Stimulated activated CD4-positive, alpha-beta T cell treated with anti-CD3 and anti-CD28 coated beads, Interleukin-12 subunit alpha, Interleukin-12 subunit beta, amount 100 ng/mL, for 24 hours (primary cell): ENCODE measurements around the gene MORN2.

Source experiments
- DNase-seq, 2 experiments: peaks; one replicate each; pipeline ENCODE4 v3.0.0-alpha.2; 2020; ENCODE audit warnings: low read depth in 2 of 2

The MORN2 gene

GRCh38 chr2:38889575-38889974 is 13.8 kb downstream of the MORN2 start, which contains the start of gene ARHGEF33:
TSS of gene ARHGEF33 (plus strand) at chr2:38889875. CDS start at chr2:38919448, 29,573 bp downstream.
- no peak for DNase-seq

GRCh38 chr2:38892819-38893218 is 17.0 kb downstream of the MORN2 start:
- no peak for DNase-seq

- no peak for DNase-seq
Observed at GRCh38 chr2:38898256-38898655, 22.5 kb downstream of the MORN2 start.

GRCh38 chr2:38900726-38901125 is 24.9 kb downstream of the MORN2 start:
- no peak for DNase-seq

- DNase-seq, result no peak
Observed at GRCh38 chr2:38905251-38905650, 29.5 kb downstream of the MORN2 start.

- no peak for DNase-seq
Observed at GRCh38 chr2:38907242-38907641, 31.5 kb downstream of the MORN2 start.

GRCh38 chr2:38907743-38908562 is 32.2 kb downstream of the MORN2 start:
- DNase-seq, result no peak

GRCh38 chr2:38909872-38910271 is 34.1 kb downstream of the MORN2 start:
- no peak for DNase-seq

GRCh38 chr2:38911191-38911590 is 35.4 kb downstream of the MORN2 start:
- no peak for DNase-seq

- DNase-seq, result no peak
Observed at GRCh38 chr2:38912619-38913018, 36.8 kb downstream of the MORN2 start.

- no peak for DNase-seq
Observed at GRCh38 chr2:38922389-38922788, 46.6 kb downstream of the MORN2 start.

GRCh38 chr2:38922902-38923301 is 47.1 kb downstream of the MORN2 start:
- no peak for DNase-seq

GRCh38 chr2:38925982-38926381 is 50.2 kb downstream of the MORN2 start:
- no peak for DNase-seq

- DNase-seq, result no peak
Observed at GRCh38 chr2:38930600-38930999, 54.8 kb downstream of the MORN2 start.
